ENCODE data around the gene POTEM.
"Not testable (repeated sequence)": the region's sequence is repeated elsewhere in the genome, so short reads cannot be mapped to it uniquely, and the experiment has no call there.

Gene POTEM

DNA sequence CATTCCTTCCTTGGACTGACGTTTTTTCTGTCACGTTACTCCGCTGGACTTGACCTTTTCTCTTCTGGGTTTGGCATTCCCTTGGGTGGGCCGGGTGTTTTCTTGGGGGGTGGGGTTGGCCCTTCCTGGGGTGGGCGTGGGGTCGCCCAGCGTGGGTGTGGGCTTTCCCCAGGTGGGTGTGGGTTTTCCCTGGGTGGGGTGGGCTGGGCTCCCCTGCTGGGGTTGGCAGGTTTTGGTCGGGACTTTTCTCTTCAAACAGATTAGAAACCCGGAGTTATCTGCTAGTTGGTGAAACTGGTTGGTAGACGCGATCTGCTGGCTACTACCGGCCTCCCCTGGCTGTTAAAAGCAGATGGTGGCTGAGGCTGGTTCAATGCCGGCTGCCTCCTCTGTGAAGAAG lies at the start of gene POTEM:
Gene POTEM, plus strand, starts transcription at position 301 of the 400 bp plus-strand sequence. Its CDS starts 52 bp downstream, at position 353.
- not testable (repeated sequence) for DNase-seq

DNA sequence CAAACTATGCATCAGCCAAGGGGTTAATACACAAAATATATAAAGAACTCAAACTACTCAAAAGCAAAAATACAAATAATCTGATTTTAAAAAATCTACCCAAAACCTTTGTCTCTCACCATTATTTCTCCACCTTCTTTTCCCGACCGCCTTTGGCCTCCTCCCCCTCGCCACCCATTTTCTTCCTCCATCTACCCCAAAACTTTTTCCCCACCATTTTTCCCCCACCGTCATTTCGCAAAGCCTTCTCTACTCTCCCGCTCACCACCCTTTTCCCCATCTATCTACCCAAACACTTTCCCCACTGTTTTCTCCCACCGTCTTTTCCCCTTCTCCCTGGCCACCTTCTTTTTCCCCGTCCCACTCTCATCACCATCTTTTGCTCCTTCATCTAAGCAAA lies 48.9 kb upstream of the POTEM start:
- not testable (repeated sequence) for DNase-seq

GRCh38 chr14:18920052-18920451 lies 47.2 kb upstream of the POTEM start:
- not testable (repeated sequence) for DNase-seq

GRCh38 chr14:18921055-18921701 lies 46.1 kb upstream of the POTEM start:
- not testable (repeated sequence) for DNase-seq

DNA sequence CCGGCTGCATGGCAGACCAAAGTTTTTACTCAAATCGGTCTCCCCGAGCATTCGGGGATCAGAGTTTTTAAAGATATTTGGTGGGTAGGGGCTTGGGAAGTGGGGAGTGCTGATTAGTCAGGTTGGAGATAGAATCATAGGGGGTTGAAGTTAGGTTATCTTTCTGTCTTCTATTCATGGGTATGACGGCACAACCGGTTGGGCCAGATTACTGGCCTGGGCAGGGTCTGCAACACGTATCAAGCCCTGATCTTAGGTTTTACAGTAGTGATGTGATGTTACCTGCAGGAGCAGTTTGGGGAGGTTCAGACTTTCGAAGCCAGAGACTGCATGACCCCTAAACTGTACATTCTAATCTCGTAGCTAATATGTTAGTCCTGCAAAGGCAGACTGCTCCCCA lies 30.4 kb upstream of the POTEM start:
- not testable (repeated sequence) for DNase-seq

DNA sequence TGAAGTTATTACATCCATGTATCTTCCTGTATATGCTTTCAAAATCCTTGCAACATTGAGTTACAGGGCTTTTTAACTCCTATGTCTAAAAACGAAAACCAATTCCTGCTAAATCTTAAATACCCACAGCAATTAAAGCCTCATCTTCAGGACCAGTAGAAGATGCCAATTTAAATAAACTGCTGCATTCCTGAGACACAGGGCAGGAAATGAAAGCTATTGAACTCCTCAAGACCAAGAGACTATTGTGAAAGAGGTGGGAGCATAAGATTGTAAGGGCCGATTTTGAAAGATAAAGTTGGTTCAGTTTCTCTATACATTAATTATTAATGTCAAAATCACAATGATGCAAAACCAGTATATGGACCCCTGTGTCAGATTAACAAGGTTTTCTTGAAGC lies 28.5 kb upstream of the POTEM start:
- not testable (repeated sequence) for DNase-seq

GRCh38 chr14:18949939-18950338 lies 17.3 kb upstream of the POTEM start:
- not testable (repeated sequence) for DNase-seq

GRCh38 chr14:18953085-18953484 lies 14.1 kb upstream of the POTEM start:
- not testable (repeated sequence) for DNase-seq

DNA sequence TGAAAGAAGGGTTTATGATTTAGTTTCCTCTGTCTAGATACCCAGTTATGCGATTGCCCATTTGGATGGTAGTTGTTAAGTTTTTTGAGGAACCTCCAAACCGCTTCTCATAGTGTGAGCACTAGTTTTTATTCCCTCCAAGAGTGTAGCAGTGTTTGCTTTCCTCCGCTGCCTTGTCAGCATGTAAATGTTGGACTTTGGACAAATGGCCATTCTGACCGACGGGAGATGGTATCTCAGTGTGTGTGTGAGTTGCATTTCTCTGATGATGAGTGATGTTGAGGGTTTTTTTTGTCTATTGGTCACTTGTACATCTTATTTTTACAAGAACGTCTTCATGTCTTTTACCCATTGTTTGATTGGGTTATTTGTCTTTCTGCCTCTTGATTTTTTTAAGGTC lies 11.4 kb upstream of the POTEM start:
- DNase-seq = not testable (repeated sequence)

DNA sequence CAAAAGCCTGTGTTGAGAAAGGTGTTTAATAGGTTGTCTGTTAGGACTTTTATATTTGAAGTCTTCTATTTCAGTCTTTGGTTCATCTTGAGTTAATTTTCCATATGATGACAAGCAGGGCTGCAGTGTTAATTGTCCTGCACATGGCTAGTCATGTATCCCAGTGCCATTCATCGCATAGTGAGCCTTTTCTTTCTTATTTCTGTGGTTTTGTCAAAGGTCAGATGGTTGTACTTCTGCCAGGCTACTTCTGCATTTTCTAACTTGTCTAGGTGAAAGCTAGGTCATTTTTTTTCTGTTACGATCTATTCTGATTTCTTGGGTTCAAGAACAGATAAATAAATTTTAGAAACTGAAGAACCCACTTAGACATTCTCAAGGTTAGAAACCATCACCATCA lies 5.7 kb upstream of the POTEM start:
- DNase-seq = not testable (repeated sequence)

GRCh38 chr14:18962143-18962542 lies 5.1 kb upstream of the POTEM start:
- DNase-seq = not testable (repeated sequence)

- not testable (repeated sequence) for DNase-seq
These were observed 4.0 kb upstream of the POTEM start for GRCh38 chr14:18963276-18963675.

GRCh38 chr14:18964878-18965277 lies 2.4 kb upstream of the POTEM start:
- DNase-seq = not testable (repeated sequence)

DNA sequence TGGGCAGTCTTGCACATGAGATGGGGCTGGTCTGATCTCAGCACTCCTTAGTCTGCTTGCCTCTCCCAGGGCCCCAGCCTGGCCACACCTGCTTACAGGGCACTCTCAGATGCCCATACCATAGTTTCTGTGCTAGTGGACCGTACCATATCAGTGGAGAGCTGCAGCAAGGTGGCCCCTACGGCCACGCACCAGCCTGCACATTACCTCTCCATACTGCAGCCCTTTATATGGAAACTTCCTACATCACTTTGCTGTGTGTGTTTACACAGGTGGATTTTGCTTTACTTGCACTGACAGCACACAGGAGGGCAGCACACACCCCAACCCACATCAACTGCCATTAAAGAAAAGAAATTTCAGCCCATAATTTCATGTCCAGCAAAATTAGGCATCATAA lies 35.3 kb downstream of the POTEM start:
- not testable (repeated sequence) for DNase-seq

GRCh38 chr14:19006490-19006889 lies 39.3 kb downstream of the POTEM start:
- DNase-seq = not testable (repeated sequence)

DNA sequence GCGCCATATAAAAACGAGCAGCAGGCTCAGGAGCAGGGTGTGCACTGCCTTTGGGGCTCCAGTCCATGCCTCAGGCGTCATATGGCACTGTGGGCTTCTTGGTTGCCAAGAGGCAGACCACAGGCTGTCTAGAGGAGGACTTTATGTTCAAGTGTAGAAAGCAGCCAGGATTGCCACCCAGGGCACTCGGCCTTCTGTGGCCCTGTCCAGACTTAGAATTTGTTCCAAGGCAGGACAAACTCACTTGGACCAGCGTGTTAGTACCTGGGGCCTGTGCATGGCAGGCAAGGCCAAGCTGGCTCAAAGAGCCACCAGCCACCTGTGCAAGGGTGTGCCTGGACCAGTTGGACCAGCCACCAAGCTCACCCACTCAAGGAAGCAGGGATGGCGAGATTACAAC lies 40.4 kb downstream of the POTEM start:
- DNase-seq = not testable (repeated sequence)

GRCh38 chr14:19011029-19011428 lies 43.8 kb downstream of the POTEM start:
- not testable (repeated sequence) for DNase-seq

- not testable (repeated sequence) for DNase-seq
These were observed 44.5 kb downstream of the POTEM start for GRCh38 chr14:19011703-19012102.

- not testable (repeated sequence) for DNase-seq
These were observed 48.0 kb downstream of the POTEM start for GRCh38 chr14:19015185-19015584.

GRCh38 chr14:19025080-19025589 lies 57.9 kb downstream of the POTEM start:
- not testable (repeated sequence) for DNase-seq

DNA sequence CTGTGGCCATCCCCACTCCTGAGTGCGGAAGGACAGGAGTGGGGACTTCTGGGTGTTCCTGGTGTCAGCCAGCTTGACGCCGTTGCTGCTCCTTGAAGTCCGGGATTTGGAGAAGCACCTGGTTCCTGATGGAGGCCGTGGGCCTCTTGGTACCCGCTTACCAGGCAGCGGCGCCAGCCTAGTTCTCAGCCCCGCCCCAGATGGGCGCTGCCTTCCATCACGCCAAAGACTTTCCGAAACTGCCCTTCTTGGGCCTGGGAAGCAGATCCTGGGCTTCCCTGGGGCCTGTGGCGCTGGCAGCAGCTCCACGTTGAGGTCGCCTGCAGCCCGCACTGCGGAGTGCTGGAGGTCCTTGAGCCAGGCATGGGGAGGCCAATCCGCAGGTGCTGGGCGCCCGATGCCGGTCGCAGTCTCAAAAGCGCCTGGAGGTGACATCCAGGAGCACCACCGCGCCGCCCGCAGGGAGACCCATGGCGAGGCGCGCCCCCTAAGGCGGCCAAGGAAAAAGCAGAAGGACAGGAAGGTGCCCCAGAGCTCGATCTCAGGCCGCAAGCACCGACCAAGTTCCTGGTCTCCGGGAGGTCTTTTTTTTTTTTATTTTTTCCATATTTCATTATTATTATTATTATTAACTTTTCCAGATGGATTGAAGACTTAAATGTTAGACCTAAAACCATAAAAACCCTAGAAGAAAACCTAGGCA lies 59.6 kb downstream of the POTEM start:
- not testable (repeated sequence) for DNase-seq

DNA sequence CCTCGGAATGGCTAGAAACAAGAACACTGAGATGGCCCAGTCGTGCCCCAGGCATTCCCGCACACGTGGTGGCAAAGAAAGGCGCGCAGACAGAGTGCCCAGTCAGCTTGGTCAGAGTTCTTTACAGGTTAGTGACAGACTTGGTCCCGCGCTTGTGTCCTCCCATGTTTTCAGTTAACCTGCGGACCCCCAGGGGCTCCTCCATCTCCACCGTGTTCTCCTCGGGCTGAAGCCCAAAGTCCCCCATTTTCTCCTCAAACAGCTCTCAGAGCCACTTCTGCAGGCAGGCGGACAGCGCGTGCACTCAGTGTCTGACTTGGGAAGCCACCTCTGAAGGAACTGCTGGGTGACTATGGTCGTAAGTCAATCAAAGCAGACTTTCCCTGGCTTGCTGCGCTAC lies 60.7 kb downstream of the POTEM start:
- DNase-seq = not testable (repeated sequence)

DNA sequence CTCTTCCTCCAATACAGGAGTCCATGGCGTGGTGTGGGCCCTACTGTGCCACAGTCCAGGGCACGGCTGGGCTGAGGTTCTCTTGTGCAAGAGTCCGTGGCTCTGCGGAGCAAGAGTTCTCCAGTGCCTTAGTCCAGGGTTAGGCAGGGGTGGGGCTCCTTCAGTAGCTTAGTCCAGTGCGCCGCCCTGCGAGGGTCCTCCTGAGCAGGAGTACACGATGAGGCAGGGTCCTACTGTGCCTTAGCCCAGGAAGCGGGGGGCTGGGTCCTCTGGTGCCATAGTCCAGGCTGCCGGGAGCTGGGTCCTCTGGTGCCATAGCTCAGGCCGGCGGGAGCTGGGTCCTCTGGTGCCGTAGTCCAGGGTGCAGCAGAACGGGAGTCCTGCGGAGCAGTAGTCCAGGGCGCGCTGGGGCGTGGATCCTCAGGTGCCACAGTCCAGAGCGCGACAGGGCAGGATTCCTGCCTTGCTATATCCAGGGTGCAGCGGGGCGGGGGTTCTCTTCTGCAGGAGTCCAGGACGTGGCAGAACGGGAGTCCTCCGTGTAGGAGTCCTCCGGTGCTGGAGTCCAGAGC lies 69.7 kb downstream of the POTEM start:
- DNase-seq = not testable (repeated sequence)
